ENCODE results near the gene BEAN1. TPM values are rescaled to one million over a fixed set of nuclear protein-coding genes. Genes with fewer than 3 reads are reported as not detected.

Gene BEAN1
- polyA plus RNA-seq, 1 of the 3 experiments (the other 2 are of a cell fraction) = 0.07 TPM

DNA sequence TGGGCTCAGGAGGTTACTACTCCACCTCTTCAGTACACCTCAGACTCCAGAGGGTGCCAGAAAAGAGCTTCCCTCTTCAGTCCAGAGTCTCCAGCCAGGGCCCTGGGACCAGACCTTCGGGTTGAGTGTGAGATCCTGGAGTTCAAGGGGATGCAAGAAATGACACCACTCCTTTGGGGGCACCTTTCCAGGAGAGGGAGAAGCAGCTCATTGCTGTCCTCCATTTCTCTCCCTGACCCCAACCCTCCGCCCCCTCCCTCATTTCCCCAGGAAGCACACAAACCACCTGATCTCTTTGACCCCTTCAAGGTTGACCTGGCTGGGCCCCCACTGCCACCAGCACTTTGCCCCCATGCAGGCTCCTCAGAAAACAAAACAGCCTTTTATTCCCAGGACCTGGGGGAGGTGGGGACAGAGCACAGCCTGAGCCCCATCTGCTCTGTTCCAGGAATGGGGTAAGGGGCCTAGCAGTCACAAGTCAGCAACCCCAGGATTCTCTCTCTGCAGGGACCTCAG is 39.2 kb upstream of the BEAN1 start:
- no peaks in the 10 kb centered on the region for H3K27me3 ChIP-seq (ENCODE audit: insufficient read depth)
- no peak overlapping the region for H2AFZ ChIP-seq (ENCODE audit: low read depth)
- TF ChIP-seq, protein P1, sequence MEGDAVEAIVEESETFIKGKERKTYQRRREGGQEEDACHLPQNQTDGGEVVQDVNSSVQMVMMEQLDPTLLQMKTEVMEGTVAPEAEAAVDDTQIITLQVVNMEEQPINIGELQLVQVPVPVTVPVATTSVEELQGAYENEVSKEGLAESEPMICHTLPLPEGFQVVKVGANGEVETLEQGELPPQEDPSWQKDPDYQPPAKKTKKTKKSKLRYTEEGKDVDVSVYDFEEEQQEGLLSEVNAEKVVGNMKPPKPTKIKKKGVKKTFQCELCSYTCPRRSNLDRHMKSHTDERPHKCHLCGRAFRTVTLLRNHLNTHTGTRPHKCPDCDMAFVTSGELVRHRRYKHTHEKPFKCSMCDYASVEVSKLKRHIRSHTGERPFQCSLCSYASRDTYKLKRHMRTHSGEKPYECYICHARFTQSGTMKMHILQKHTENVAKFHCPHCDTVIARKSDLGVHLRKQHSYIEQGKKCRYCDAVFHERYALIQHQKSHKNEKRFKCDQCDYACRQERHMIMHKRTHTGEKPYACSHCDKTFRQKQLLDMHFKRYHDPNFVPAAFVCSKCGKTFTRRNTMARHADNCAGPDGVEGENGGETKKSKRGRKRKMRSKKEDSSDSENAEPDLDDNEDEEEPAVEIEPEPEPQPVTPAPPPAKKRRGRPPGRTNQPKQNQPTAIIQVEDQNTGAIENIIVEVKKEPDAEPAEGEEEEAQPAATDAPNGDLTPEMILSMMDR (IDR thresholded peaks at IDR 0.05) = no peak
- no peak for TF ChIP-seq TAF1 (IDR thresholded peaks at IDR 0.05; ENCODE audit: borderline replicate concordance, low read depth, low read length)
- no peak for TF ChIP-seq GABPA (IDR thresholded peaks at IDR 0.05; ENCODE audit: low read depth)
- no peak for TF ChIP-seq RFX5 (IDR thresholded peaks at IDR 0.05; ENCODE audit: low read length)
- TF ChIP-seq, protein P2, sequence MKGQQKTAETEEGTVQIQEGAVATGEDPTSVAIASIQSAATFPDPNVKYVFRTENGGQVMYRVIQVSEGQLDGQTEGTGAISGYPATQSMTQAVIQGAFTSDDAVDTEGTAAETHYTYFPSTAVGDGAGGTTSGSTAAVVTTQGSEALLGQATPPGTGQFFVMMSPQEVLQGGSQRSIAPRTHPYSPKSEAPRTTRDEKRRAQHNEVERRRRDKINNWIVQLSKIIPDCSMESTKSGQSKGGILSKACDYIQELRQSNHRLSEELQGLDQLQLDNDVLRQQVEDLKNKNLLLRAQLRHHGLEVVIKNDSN (IDR thresholded peaks at IDR 0.05; ENCODE audit: borderline replicate concordance, low read depth) = no peak
- no peak for TF ChIP-seq EZH2phosphoT487 (IDR thresholded peaks at IDR 0.05; ENCODE audit: borderline replicate concordance, low read depth)
- TF ChIP-seq, protein P3, sequence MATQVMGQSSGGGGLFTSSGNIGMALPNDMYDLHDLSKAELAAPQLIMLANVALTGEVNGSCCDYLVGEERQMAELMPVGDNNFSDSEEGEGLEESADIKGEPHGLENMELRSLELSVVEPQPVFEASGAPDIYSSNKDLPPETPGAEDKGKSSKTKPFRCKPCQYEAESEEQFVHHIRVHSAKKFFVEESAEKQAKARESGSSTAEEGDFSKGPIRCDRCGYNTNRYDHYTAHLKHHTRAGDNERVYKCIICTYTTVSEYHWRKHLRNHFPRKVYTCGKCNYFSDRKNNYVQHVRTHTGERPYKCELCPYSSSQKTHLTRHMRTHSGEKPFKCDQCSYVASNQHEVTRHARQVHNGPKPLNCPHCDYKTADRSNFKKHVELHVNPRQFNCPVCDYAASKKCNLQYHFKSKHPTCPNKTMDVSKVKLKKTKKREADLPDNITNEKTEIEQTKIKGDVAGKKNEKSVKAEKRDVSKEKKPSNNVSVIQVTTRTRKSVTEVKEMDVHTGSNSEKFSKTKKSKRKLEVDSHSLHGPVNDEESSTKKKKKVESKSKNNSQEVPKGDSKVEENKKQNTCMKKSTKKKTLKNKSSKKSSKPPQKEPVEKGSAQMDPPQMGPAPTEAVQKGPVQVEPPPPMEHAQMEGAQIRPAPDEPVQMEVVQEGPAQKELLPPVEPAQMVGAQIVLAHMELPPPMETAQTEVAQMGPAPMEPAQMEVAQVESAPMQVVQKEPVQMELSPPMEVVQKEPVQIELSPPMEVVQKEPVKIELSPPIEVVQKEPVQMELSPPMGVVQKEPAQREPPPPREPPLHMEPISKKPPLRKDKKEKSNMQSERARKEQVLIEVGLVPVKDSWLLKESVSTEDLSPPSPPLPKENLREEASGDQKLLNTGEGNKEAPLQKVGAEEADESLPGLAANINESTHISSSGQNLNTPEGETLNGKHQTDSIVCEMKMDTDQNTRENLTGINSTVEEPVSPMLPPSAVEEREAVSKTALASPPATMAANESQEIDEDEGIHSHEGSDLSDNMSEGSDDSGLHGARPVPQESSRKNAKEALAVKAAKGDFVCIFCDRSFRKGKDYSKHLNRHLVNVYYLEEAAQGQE (IDR thresholded peaks at IDR 0.05; ENCODE audit: low read depth, low read length) = no peak
- no peak for TF ChIP-seq TEAD4 (IDR thresholded peaks at IDR 0.05; ENCODE audit: borderline replicate concordance, insufficient read depth)
- H3K27ac ChIP-seq (ENCODE audit: low read depth in 2 of 2, low read length in 1 of 2) = no peak overlapping the region
- no peak for DNase-seq
- H3K4me1 ChIP-seq (ENCODE audit: control insufficient read depth in 1 of 2, insufficient read depth in 2 of 2, low read depth in 1 of 2, low read length in 1 of 2) = no peaks in the 10 kb centered on the region; a peak in 1 of 4 replicates
- no peaks in the 10 kb centered on the region for H3K36me3 ChIP-seq (replicated peaks in 1 of 2; ENCODE audit: control insufficient read depth in 1 of 2, insufficient read depth in 2 of 2, low read length in 1 of 2)
- no peak overlapping the region for H3K9ac ChIP-seq
- ChIA-PET POLR2A (no interaction called here), CTCF (interaction anchor here (1.0 kb wide), 1 partner anchor 22 kb away, joined by 3 read pairs; no protein-coding TSS in a partner anchor)
- no peaks in the 10 kb centered on the region for H3F3A ChIP-seq (replicated peaks; ENCODE audit: insufficient read depth)
- no peaks in the 10 kb centered on the region for H3K79me2 ChIP-seq (ENCODE audit: insufficient read depth)
- no peaks in the 10 kb centered on the region for H3K9me3 ChIP-seq
- no peak overlapping the region for H3K4me2 ChIP-seq
- H4K20me1 ChIP-seq (ENCODE audit: insufficient read depth) = no peaks in the 10 kb centered on the region
- H3K4me3 ChIP-seq (ENCODE audit: low read depth in 2 of 2, low read length in 1 of 2) = no peak overlapping the region
- 88% methylated on average over 1 of the region's 2 CpGs for WGBS (ENCODE audit: low lambda C conversion rate)
- H3K9me2 ChIP-seq = no peaks in the 10 kb centered on the region

Data from SK-N-SH (cell line).